GM21423 (cell line): ENCODE measurements around the gene SMDT1.
"Not testable (repeated sequence)": the region's sequence is repeated elsewhere in the genome, so short reads cannot be mapped to it uniquely, and the experiment has no call there.

Experiments
- ATAC-seq: cut with Tn5 transposase; IDR thresholded peaks from one replicate; pipeline ENCODE4 v1.9.1; 2021; ENCODE audit warnings: mild to moderate bottlenecking, moderate library complexity; ENCODE audit not compliant: unreplicated experiment

SMDT1 gene

DNA sequence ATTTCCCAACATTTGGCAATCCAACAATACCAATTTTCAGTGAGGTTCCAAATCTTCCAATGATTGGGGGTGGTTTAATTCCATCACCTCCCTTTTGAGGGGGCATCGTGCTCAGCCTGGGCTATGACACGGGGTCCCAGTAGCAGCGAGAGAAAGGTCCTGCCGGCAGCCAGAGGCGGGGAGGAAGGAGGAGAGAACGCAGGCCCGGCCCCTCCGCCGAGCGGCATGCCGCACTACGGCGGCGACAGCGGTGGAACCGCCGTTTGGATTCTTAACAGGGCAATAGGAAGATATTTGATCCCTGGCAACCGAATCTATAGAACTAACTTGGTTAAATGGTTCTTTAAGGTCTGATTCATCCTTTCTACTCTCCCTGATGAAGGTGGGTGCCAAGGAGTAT, 29.3 kb downstream of the SMDT1 start:
- no peak for ATAC-seq

DNA sequence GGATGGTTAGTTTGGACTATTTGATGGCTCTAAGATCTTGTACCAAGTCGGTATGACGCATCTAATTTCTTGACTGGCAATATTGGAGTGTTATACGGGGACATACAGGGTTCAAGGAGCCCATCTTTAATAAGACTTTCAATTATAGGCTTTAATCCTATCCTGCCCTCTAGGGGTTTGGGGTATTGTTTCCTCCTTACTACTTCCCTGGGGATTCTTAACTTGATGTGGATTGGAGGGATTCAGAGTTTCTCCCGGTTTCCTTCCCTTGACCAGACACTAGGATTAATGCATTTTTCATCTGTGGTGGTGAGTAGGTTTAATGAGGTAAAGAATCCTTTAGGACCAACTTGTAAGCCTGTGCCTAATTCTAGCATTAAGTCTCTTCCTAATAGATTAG, 32.3 kb downstream of the SMDT1 start:
- no peak for ATAC-seq

DNA sequence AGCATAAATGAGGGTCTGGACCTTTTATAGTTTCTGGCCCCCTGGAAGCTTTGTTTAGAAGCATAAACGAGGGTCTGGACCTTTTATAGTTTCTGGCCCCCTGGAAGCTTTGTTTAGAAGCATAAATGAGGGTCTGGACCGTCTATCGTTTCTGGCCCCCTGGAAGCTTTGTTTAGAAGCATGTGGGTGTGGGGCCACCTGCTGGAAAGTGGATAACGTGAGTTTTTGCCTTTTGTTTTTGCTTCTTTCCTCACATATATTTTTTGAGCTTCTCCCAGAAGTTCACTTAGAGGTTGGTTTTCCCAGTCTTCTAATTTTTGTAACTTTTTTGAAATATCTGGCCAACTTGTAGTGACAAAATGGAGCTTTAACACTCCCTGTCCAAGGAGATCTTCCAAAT, 33.3 kb downstream of the SMDT1 start:
- not testable (repeated sequence) for ATAC-seq

DNA sequence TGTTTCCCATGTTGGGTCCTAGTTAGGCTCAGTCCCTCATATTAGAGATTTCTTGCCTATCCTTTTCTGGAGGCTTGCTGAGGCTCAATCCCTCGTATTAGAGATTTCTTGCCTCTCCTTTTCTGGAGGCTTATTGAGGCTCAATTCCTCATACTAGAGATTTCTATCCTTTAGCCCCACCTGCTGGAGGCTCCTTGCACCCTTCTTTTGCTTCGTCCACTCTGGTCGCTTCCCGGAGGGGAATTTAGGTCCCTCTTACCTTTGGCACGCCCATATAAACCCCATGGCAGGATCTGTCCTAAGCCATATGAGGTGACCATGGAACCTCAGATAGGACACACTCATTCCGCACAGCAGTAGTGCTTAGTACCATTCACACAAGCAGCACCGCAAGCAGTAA, 35.2 kb downstream of the SMDT1 start:
- no peak for ATAC-seq

DNA sequence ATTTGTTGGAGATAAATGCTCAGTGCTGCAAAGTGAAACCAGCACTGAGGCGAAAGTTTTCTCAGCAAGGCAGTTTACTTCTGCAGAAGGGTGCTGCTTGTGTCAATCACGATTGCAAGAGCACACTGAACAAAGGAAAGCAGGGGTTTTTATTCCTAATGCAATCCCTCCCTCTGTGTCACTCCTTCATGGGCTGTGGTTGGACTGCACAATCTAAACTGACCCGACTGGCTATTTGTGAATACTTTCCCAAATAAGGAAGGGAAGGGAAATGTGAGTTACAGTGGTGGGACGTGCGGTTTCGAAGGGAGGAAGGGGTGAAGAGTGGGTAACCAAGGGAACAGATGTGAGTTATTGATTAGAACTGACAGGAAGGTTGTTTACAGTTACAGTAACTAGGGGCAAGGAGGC, 35.9 kb downstream of the SMDT1 start:
- not testable (repeated sequence) for ATAC-seq

DNA sequence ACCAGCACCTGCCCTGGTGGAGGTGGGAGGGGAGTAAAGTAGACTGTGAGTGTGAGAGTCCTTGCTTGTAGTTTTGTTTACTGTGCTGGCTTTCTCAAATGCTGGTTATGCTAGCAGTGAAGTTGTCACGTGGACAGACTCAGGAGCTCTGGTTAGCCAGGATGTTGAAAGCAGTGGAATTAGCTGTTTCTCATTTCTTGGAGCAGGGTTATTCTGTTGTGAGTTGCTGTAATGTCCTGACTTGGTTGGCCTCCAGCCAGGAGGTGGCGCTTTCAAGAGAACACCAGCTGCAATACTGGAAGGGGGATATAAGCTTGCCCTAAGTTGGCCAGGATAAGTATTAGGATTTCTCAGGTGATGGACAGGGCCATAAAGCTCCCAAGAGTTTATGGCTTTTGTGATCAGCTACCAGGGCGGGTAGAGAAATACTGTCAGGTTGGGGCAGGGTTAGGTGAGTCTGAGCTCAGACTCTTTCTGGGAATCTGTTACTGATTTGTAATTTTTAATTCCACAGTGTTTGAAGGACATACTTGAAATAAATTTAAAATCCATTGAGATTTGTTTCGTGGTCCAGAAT, 37.4 kb downstream of the SMDT1 start:
- no peak for ATAC-seq

DNA sequence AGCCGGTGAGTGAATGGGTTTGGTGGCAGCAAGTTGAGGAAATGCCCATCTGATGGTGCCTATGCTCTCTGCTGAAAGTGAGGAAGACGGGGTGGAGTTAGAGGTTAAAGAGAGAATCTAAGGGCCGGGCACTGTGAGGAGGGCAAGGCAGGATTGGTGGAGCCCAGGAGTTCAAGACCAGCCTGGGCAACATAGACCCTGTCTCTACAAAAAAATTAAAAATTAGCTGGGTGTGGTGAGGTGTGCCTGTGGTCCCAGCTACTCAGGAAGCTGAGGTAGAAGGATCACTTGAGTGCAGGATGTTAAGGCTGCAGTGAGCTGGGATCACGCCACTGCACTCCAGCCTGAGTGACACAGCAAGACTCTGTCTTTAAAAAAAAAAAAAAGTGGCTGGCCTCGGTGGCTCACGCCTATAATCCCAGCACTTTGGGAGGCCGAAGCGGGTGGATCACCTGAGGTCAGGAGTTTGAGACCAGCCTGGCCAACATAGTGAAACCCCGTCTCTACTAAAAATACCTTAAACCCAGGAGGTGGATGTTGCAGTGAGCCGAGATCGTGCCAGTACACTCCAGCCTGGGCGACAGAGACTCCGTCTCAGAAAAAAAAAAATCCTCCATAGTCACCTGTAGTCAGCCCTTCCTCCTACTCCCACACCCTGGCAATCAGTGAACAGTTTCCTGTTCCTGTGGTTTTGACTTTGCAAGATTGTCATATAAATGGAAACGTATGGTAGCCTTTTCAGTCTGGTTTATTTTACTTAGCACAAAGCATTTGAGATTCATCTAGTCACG, 40.9 kb downstream of the SMDT1 start:
- ATAC-seq: not testable (repeated sequence)

DNA sequence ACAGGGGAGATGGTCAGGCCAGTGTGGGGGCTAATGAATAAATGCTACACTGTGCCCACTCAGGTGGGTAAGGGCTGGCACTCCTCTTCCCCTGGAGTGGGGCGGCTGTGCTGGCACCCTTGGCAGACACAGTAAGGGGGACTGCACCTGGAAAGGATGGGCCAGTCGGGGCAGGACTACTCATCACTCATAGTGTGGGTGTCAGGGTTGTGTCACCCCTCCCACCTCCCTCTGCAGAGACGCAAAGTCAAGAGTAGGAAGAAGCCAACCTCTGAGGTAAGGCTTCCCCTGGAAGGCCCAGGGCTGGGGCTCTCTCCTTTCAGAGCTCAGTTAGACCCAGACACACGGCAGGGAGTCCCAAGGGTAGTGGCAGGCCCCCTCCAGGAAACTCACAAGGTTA, 44.0 kb downstream of the SMDT1 start:
- ATAC-seq: not testable (repeated sequence)

DNA sequence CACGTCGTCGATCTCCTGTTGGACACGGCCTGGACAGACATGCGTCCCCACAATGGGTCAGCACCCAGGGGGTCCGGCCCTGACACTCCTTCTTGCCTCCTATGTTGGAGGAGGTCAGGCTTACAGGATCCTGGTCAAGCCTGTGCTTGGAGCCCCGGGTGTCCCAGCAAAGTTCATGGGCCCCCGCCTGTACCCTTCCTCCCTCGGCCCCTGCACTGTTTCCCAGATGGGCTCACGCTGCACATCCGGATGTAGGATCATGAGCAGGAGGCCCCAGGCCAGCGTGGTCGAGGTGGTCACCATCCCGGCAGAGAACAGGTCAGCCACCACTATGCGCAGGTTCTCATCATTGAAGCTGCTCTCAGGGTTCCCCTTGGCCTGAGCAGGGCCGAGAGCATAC, 48.1 kb downstream of the SMDT1 start:
- ATAC-seq: no peak

DNA sequence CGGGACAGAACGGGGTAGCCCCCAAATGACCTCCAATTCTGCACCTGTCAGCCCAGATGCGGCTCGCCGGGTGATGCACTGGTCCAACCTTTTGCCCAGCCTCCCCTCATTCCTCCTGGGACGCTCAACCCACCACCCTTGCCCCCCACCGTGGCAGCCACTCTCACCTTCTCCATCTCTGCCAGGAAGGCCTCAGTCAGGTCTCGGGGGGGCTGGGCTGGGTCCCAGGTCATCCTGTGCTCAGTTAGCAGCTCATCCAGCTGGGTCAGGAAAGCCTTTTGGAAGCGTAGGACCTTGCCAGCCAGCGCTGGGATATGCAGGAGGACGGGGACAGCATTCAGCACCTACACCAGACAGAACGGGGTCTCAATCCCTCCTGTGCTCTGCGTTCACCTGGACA, 48.5 kb downstream of the SMDT1 start:
- not testable (repeated sequence) for ATAC-seq

DNA sequence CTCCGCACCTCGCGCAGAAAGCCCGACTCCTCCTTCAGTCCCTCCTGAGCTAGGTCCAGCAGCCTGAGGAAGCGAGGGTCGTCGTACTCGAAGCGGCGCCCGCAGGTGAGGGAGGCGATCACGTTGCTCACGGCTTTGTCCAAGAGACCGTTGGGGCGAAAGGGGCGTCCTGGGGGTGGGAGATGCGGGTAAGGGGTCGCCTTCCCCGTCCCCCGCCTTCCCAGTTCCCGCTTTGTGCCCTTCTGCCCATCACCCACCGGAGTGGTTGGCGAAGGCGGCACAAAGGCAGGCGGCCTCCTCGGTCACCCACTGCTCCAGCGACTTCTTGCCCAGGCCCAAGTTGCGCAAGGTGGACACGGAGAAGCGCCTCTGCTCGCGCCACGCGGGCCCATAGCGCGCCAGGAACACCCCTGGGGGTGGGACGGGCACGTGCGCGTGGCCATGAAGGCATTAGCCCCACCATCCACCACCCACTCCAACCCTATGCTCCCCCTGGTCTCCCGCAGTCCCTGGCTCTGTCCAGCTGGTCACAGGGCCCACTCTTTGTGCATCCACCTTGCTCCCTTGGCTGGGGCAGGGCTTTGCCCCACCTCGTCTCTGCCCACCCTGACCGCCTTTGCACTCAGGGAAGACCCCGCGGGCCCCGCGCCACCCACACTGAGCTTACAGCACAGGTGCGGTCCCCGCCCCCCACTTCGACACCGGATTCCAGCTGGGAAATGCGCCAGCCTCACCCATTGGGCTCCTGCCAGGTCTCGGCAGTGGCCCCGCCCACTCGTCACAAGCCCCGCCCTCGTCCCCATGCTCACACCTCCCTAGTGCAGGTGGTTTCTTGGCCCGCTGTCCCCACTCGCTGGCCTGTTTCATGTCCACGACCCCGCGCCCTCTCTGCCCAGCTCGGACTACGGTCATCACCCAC, 49.5 kb downstream of the SMDT1 start:
- ATAC-seq: not testable (repeated sequence)

DNA sequence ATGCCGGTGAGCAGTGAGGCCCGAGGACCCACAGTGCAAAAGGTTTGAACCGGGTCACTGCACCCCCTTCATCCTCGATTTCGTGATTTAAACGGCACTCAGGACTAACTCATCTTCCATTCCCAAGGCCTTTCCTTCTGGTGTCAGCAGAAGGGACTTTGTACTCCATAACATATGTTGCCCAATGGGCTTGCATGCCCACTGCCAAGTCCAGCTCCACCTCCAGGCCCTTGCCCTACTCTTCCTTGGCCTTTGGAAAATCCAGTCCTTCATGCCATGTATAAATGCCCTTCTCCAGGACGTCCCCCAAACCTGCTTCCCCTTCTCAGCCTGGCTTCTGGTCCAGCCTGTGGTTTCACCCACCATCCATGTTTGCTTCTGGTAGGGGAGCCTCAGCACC, 50.7 kb downstream of the SMDT1 start:
- ATAC-seq: not testable (repeated sequence)

DNA sequence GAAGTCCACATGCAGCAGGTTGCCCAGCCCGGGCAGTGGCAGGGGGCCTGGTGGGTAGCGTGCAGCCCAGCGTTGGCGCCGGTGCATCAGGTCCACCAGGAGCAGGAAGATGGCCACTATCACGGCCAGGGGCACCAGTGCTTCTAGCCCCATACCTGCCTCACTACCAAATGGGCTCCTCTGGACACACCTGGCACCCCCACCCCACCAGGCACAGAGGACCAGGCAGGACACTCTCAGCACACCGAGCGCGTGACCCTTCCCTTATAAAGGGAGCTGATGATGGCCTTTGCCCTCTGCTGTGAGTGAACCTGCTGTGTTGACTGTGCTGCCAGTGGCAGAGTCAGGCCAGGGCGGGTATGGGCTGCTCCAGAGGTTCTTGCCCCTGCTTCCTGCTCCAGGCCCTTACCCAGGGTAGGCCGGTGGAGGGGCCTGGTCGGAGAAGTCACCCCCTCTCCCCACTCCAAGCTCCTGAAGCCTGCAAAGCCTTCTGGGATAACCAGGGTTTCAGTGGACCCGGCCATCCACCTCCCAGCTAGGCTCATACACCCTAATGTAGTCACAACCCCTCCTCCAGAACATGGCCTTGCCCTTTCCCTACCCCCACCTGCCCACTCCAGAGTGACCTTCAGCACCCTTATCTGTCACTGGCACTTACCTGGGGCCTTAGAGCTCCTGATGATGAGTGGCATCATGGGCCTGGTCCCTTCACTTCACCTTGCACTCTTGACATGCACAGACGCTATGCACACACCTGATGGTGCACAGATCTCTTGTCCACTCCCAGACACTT, 51.3 kb downstream of the SMDT1 start, which contains the start of gene CYP2D6:
TSS of gene CYP2D6 (minus strand) at position 172 of the 793 bp plus-strand sequence. CDS start at position 153, 19 bp downstream.
- not testable (repeated sequence) for ATAC-seq

DNA sequence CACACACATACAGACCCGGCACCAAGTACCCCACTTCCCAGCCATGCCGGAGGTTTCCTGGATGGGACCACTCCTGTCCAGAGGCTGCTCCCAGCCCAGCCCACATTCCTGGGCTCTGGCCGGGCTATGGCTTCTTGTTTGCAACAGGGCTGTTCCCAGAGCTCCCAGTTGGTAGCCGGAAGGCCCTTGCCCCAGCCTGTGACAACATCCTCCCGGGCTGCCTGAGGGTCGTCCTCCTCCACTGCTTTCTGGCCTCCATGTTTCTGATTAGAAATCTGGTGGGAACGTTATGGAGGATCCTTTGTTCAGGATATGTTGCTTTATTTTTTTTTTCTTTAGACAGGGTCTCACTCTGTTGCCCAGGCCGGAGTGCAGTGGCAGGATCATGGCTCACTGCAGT, 52.1 kb downstream of the SMDT1 start:
- ATAC-seq: no peak

DNA sequence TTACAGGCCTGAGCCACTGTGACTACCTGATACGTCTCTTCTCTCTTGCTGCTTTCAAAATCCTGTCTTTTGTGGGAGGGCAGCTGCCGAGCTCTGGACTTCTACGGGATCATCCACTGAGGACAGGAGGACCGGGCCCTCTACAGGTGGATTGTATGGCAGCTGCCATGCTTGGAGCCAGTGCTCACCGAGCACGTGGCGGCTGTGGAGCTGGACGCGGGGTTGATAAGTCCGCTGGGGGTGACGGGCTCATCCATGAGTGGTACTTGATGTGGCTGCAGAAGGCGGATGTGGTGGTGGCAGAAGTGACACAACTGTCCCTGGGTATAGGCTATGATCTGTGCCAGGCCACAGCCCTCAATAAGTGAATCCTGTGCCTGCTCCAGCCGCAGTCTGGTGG, 53.0 kb downstream of the SMDT1 start:
- ATAC-seq: no peak
